GM18520 (cell line): ENCODE results near the gene CYSLTR2.
"Not testable (repeated sequence)": the region's sequence is repeated elsewhere in the genome, so short reads cannot be mapped to it uniquely, and the experiment has no call there.

Source experiments
- ATAC-seq: cut with Tn5 transposase; IDR thresholded peaks from one replicate; pipeline ENCODE4 v1.9.1; 2021; ENCODE audit not compliant: unreplicated experiment

CYSLTR2 gene

DNA sequence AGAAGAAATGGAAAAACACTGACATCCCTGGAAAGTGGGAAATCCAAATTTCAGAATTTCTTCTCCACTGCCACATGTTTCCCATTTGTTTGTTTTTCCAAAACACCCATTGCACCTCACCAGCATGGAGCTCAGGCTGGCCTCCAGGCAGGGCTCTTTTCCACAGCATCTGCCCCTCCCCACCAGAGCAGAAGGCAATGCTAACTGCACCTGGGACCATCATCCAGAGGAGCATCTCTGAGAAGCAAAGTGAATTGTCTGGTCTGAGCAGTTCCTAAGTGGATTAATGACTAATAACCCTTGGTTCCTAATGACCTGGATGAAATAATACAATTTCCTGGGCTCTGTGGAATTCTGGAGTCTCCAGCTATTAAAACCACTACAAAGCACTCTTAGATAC lies 8.8 kb upstream of the CYSLTR2 start:
- ATAC-seq: no peak

DNA sequence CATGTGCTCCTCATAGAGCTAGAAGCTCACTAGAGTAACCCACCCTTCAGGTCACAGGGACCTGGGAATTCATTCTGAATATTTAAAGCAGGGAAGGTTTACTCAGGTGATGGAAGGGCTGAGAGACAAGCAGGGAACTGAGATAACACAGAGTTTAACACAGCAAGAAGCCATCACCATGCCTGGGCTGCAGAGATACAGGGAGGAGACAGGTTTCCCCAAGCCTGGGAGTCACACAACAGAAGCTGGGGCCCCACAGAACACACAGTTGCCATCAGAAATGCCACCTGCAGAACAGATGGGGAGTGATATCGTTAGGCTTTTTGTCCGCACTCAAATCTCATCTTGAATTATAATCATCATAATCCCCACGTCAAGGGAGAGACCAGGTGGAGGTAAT lies 7.9 kb upstream of the CYSLTR2 start:
- ATAC-seq: no peak

- no peak for ATAC-seq
Measured at GRCh38 chr13:48646791-48647190, 6.9 kb upstream of the CYSLTR2 start.

- no peak for ATAC-seq
Measured at GRCh38 chr13:48647625-48648024, 6.1 kb upstream of the CYSLTR2 start.

DNA sequence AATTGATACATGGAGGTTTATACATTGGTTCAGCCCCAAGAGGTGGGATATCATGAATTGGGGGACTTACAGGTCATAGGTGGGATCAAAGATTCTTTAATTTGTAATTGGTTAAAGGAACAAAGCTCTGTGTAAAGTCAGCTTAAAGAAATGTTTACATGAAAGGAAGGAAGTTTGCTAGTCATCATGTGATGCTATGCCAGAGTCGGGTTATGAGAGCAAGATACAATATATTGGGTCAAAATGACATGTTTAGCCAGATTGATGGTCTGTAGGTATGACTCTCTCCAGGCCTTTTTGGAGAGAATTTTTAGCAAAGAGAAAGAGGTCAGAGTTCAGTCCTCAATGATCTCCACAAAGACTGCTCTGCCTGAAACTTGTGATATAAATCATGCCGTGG lies 5.3 kb upstream of the CYSLTR2 start:
- ATAC-seq: no peak

DNA sequence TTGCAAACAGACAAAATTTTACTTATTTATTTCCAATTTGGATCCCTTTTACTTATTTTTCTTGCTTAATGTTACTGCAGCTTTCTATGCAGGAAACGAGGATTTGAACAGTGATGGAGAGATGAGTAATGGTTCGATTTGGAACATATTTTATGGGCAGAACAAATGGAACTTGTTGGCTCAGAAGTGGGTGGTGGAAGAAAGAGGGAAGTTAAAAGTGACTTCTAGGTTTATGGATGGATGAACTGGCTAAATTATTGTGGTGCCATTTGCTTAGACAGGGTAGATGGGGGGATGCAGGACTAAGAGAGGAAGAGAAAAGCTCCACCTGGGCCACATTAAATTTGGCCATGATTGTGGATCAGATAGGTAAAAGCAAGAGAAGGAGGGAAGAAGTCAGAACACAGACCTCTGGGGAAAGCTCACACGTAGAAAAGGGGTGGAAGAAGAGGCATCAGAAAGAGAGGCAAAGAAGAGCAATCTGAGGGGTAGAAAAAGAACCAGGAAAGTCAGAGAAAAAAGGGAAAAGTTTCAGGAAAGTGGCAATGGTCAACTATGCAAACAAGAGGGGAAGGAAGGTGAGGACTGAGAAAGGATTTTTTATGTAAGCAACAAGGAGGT lies 768 bp upstream of the CYSLTR2 start:
- no peak for ATAC-seq

- ATAC-seq: no peak
Measured at GRCh38 chr13:48654511-48654910, 782 bp downstream of the CYSLTR2 start.

- ATAC-seq: no peak
Measured at GRCh38 chr13:48655291-48655690, 1.6 kb downstream of the CYSLTR2 start.

DNA sequence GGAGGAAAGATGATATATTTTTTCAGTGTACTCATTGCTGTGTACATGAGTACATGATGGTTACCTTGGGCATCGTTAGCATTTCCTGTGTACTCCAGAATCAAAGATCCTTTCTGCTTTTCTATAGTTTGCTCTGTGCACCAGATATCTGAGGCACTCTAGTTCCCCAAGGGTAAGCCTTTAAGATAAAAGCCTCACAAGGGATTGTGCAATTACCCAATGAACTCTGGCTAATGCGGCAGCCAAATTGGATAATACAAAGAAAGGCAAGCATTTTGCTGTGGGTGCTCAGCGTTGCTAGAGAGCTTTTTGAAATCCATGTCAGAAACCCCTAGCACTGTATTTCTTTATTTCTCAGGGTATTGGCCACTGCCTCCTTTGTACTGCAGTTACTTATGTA lies 2.9 kb downstream of the CYSLTR2 start:
- ATAC-seq: no peak

DNA sequence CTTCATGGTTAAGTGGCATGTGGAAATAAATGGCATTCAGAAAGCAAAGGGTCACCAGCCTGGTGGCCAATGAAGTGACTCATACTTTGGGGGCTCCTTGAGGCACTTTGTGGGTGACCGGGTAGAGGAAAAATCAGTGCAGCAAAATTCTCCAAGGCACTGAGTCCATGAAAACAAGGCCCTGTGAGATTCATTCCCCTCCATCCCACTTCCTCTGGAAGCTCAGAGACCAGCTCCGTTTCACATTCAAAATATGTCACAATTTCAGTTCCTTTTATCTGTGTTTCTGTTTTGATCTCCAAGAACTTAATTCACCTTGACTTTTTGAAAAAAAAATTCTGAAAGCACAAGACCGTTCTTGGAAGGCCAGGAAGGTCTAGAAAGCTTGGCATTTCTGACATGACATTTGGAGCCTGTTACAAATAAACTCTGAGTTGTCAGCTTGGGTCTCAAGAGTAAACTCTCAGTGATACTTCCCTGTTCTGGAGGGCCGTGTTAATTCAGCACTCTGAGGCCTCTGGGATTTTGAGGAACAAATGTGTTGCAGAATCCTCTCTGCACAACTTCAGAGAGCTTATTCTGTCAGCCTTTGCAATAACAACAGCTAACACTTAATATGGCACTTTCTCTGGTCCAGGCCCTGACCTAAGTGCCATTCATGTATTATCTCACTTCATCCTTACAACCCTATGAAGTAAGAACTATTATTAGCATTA lies 6.8 kb downstream of the CYSLTR2 start:
- ATAC-seq: no peak

GRCh38 chr13:48661107-48661506 lies 7.4 kb downstream of the CYSLTR2 start:
- ATAC-seq: no peak

GRCh38 chr13:48662226-48662625 lies 8.5 kb downstream of the CYSLTR2 start:
- no peak for ATAC-seq

DNA sequence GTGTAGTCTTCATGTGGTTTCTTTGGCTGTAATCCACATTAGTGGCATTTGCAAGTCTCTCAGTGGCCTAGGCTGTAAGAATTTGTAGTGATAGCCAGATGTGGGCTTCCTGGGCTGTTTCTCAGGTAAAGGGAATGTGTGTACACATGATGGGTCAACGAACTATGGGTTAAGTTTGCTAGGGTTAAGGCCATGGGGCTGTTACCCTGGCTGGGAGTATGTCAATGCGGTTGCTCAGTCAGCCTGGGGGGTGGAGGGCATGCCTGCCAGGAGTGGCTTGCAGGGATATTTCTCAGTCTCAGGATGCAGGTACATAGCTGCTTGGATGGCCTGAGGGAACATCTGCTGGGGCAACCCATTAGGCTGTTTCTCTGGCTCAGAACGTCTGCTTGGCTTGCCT lies 13.4 kb downstream of the CYSLTR2 start:
- ATAC-seq: no peak

GRCh38 chr13:48671421-48671820 lies 17.7 kb downstream of the CYSLTR2 start:
- not testable (repeated sequence) for ATAC-seq

DNA sequence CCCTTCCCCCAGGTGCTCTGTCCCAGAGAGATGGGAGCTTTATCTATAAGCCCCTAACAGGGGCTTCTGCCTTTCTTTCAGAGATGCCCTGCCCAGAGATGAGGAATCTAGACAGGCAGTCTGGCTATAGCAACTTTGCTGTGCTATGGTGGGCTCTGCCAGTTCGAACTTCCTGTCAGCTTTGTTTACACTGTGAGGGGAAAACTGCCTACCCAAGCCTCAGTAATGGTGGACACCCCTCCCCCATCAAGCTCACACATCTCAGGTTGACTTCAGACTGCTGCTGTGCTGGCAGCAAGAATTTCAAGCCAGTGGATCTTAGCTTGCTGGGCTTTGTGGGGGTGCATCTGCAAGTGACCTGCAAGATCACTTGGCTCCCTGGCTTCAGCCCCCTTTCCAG lies 21.5 kb downstream of the CYSLTR2 start:
- no peak for ATAC-seq

GRCh38 chr13:48678316-48678715 lies 24.6 kb downstream of the CYSLTR2 start:
- ATAC-seq: no peak

GRCh38 chr13:48679941-48680680 lies 26.4 kb downstream of the CYSLTR2 start:
- no peak for ATAC-seq

DNA sequence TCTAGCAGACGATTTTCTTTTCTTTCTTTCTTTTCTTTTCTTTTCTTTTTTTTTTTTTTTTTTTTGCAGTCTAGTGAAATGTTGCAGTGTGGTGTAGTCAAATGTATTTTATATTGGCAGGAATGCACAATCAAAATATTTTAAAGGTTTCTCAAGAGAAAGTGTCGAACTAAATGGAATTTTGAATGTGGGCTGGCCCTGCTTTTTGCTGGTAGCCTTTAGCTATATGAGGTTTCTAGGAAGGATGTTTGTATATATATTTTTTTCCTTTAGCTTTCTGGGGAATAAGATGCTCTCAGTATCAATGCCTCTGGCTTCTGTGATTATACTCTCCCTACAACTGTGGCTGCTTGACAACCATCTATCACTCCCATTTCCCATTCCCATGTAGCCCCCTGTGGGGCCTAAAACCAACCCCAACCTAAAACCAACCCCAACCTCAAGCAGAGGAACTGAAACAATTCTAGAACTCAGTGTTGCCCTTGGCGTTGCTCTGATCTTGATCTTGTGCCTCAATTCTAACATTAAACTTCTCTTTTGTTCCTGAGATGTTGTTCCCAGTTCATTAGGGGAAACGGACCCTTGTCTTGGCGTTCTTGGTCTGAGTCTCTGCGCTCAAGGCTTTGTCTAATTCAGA lies 27.1 kb downstream of the CYSLTR2 start:
- no peak for ATAC-seq

DNA sequence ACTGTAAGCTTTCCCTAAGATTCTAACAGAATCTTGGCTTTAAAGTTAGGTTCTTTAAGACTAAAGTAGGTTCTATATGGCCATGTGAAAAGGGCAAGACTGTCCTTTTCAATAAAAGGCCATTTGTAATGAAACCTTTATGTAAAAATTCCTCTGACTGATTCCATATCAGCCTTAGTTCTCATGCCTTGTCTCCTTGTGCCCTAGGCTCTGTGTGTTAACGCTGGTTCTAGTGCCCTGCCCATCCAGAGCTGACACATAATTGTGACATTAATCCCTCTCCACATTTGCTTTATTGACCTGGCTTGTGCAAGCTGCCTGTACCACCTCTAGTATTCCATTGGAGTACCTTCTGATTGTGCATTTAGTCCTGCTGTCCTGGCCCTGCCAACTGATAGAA lies 28.2 kb downstream of the CYSLTR2 start:
- no peak for ATAC-seq

GRCh38 chr13:48682436-48682835 lies 28.7 kb downstream of the CYSLTR2 start:
- no peak for ATAC-seq

GRCh38 chr13:48686636-48687210 lies 33.0 kb downstream of the CYSLTR2 start:
- ATAC-seq: no peak
